Gastroesophageal sphincter (tissue), 4 donors: ENCODE results near the gene ACTN1. TPM values are rescaled to one million over a fixed set of nuclear protein-coding genes. Genes with fewer than 3 reads are reported as not detected.

Experiments
- ATAC-seq: fragments of 150-250 bp; one replicate; pipeline ENCODE4 v1.9.1; 2016; ENCODE audit warnings: mild to moderate bottlenecking, moderate library complexity
- H3K27ac ChIP-seq, 4 donors: fragments of 200-600 bp; sonication (generic) in 3 of 4; 1 replicate in 3 of 4; 2 replicates in 1 of 4; pipeline ENCODE4 v1.5.1; 2016 to 2019
- H3K27me3 ChIP-seq: fragments of 200-600 bp; sonication (generic); one replicate; pipeline ENCODE4 v1.5.1; 2019
- H3K36me3 ChIP-seq, 2 donors: fragments of 200-600 bp; sonication (generic); one replicate each; pipeline ENCODE4 v1.5.1; 2019; ENCODE audit warnings: control low read depth in 1 of 2
- H3K4me1 ChIP-seq, 3 donors: fragments of 200-600 bp; sonication (generic); 1 replicate in 2 of 3; 2 replicates in 1 of 3; pipeline ENCODE4 v1.5.1; 2016 to 2019; ENCODE audit warnings: control low read depth in 2 of 3
- H3K4me3 ChIP-seq, 2 donors: fragments of 200-600 bp; sonication (generic); one replicate each; pipeline ENCODE4 v1.5.1; 2019; ENCODE audit warnings: mild to moderate bottlenecking in 1 of 2, moderate library complexity in 1 of 2
- H3K9me3 ChIP-seq, 3 donors: fragments of 200-600 bp; sonication (generic); one replicate each; pipeline ENCODE4 v1.5.1; 2017 to 2019; ENCODE audit warnings: control low read depth in 2 of 3
- EP300 ChIP-seq: sonication (generic); formaldehyde crosslinking; IDR thresholded peaks from one replicate; pipeline ENCODE4 v1.6.1; 2017; ENCODE audit warnings: antibody characterized with exemption, mild to moderate bottlenecking
- POLR2A ChIP-seq, 2 donors: fragments of 450-650 bp; IDR thresholded peaks; one replicate each; pipeline ENCODE4 v1.6.1; 2017; ENCODE audit warnings: antibody characterized with exemption in 2 of 2, mild to moderate bottlenecking in 2 of 2, moderate library complexity in 1 of 2
- POLR2AphosphoS5 ChIP-seq: sonication (generic); formaldehyde crosslinking; IDR thresholded peaks from one replicate; pipeline ENCODE4 v1.6.1; 2017; ENCODE audit warnings: antibody characterized with exemption
- WGBS, 2 donors: methylation state at CpG; one replicate each; pipeline ENCODE4 v1.1.5; 2018; ENCODE audit warnings: low coverage in 1 of 2; 5-methylcytosine and 5-hydroxymethylcytosine counted together
- total RNA-seq, 4 donors: library from RNA; depleted of rRNA; stranded (reverse); fragments of >200 nt; gene quantifications; one replicate each; pipeline ENCODE4 v1.1.0, GENCODE V29; 2016
- TF ChIP-seq, protein P1 (sequence below), 4 experiments: fragments of 200-600 bp in 2 of 4; fragments of 450-650 bp in 2 of 4; sonication (generic) in 1 of 4; IDR thresholded peaks; one replicate each; pipeline ENCODE4 v1.5.1; 2017 to 2019; ENCODE audit warnings: antibody characterized with exemption in 4 of 4, mild to moderate bottlenecking in 2 of 4, moderate library complexity in 2 of 4

ACTN1 gene
- total RNA-seq, 4 donors from 2014 or later, result 776 to 1,910 (median 969) TPM

GRCh38 chr14:68983191-68983590, 4.1 kb upstream of the ACTN1 start:
- no peak for ATAC-seq
- no peak overlapping the region for H3K4me3 ChIP-seq
- peaks cover 0 to 35% (median 0%) of the 10 kb centered on the region in 3 donors for H3K4me1 ChIP-seq
- H3K27me3 ChIP-seq, result no peaks in the 10 kb centered on the region
- H3K27ac ChIP-seq, result peak overlapping the region in 2 of 4 donors; percentile 38 to 53
- H3K36me3 ChIP-seq, result no peaks in the 10 kb centered on the region
- no peaks in the 10 kb centered on the region for H3K9me3 ChIP-seq
- TF ChIP-seq POLR2AphosphoS5, result no peak
- TF ChIP-seq POLR2A (IDR thresholded peaks at IDR 0.05), result no peak
- TF ChIP-seq, protein P1, sequence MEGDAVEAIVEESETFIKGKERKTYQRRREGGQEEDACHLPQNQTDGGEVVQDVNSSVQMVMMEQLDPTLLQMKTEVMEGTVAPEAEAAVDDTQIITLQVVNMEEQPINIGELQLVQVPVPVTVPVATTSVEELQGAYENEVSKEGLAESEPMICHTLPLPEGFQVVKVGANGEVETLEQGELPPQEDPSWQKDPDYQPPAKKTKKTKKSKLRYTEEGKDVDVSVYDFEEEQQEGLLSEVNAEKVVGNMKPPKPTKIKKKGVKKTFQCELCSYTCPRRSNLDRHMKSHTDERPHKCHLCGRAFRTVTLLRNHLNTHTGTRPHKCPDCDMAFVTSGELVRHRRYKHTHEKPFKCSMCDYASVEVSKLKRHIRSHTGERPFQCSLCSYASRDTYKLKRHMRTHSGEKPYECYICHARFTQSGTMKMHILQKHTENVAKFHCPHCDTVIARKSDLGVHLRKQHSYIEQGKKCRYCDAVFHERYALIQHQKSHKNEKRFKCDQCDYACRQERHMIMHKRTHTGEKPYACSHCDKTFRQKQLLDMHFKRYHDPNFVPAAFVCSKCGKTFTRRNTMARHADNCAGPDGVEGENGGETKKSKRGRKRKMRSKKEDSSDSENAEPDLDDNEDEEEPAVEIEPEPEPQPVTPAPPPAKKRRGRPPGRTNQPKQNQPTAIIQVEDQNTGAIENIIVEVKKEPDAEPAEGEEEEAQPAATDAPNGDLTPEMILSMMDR (IDR thresholded peaks at IDR 0.05), result no peak
- no peak for TF ChIP-seq EP300
- WGBS, 2 donors, result 71 to 75% methylated on average over 1 to 2 of the region's 3 CpGs

DNA sequence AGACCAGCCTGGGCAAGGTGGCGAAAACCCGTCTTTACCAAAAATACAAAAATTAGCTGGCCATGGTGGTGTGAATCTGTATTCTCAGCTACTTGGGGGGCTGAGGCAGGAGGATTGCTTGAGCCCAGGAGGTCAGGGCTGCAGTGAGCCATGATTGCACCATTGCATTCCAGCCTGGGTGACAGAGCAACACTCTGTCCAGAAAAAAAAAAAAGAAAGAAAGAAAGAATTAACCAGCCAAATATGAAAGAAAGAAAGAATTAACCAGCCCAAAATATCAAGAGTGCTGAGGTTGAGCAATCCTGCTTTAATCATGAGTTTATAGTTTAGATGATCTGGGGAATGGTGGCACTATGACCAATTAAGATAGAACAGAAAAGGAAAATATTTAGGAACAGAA, 3.5 kb upstream of the ACTN1 start:
- peak overlapping the region in 2 of 4 donors; percentile 38 to 53 for H3K27ac ChIP-seq
- no peak for TF ChIP-seq EP300
- TF ChIP-seq POLR2A (IDR thresholded peaks at IDR 0.05), result no peak
- TF ChIP-seq POLR2AphosphoS5, result peak; percentile 65
- TF ChIP-seq, protein P1 (IDR thresholded peaks at IDR 0.05), result no peak

DNA sequence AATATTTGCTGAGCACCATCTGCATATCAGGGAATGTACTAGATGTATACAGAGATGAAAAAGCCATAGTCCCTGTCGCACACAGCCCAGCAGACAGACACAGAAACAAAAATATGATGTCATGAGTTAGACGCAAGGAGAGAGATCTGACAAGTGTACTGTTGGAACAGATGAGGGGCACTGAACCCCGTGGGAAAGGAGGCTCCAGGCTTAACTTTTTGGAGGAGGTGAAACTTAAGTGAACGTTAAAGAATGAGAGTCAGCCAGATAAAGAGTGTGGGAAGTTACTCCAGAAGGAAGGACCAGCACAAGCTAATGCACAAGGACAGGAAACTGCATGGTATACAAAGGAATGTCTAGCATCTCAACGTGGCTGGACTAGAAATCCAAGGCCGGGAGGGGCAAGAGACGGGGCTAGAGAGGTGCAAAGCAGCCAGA, 2.5 kb upstream of the ACTN1 start:
- ATAC-seq, result no peak
- peak overlapping the region in 2 of 4 donors; percentile 25 to 98 for H3K27ac ChIP-seq
- no peaks in the 10 kb centered on the region for H3K27me3 ChIP-seq
- 40 to 52% methylated on average over 4 to 7 of the region's 7 CpGs for WGBS, 2 donors
- peaks cover 0 to 48% (median 5%) of the 10 kb centered on the region in 3 donors for H3K4me1 ChIP-seq
- no peaks in the 10 kb centered on the region for H3K9me3 ChIP-seq
- TF ChIP-seq EP300 (no peak), POLR2A (IDR thresholded peaks at IDR 0.05) (no peak), POLR2AphosphoS5 (no peak)
- TF ChIP-seq, protein P1 (IDR thresholded peaks at IDR 0.05), result no peak
- no peak overlapping the region for H3K4me3 ChIP-seq
- H3K36me3 ChIP-seq, result no peaks in the 10 kb centered on the region

More for the DNA sequence above, 3.5 kb upstream of the ACTN1 start:
- Histone ChIP-seq H3K27me3 (no peaks in the 10 kb centered on the region), H3K9me3 (no peaks in the 10 kb centered on the region), H3K4me1 (peaks cover 0 to 38% (median 0%) of the 10 kb centered on the region in 3 donors), H3K4me3 (no peak overlapping the region), H3K36me3 (no peaks in the 10 kb centered on the region)
- no peak for ATAC-seq
- WGBS, 2 donors, result 92% methylated on average over 2 of the region's 2 CpGs; no CpG with 5 or more reads in 1 of the 2 donors

- Histone ChIP-seq H3K4me3 (no peak overlapping the region), H3K36me3 (no peaks in the 10 kb centered on the region), H3K9me3 (no peaks in the 10 kb centered on the region), H3K27me3 (no peaks in the 10 kb centered on the region), H3K27ac (peak overlapping the region in 3 of 4 donors; percentile 8 to 99 (median 98)), H3K4me1 (peaks cover 0 to 52% (median 7%) of the 10 kb centered on the region in 3 donors)
- no peak for TF ChIP-seq POLR2AphosphoS5
- no peak for TF ChIP-seq EP300
- TF ChIP-seq POLR2A (IDR thresholded peaks at IDR 0.05), result no peak
- TF ChIP-seq, protein P1 (IDR thresholded peaks at IDR 0.05), result no peak
- ATAC-seq, result no peak
- 73 to 79% methylated on average over 3 to 4 of the region's 4 CpGs for WGBS, 2 donors
Observed at GRCh38 chr14:68981139-68981538, 2.0 kb upstream of the ACTN1 start.

DNA sequence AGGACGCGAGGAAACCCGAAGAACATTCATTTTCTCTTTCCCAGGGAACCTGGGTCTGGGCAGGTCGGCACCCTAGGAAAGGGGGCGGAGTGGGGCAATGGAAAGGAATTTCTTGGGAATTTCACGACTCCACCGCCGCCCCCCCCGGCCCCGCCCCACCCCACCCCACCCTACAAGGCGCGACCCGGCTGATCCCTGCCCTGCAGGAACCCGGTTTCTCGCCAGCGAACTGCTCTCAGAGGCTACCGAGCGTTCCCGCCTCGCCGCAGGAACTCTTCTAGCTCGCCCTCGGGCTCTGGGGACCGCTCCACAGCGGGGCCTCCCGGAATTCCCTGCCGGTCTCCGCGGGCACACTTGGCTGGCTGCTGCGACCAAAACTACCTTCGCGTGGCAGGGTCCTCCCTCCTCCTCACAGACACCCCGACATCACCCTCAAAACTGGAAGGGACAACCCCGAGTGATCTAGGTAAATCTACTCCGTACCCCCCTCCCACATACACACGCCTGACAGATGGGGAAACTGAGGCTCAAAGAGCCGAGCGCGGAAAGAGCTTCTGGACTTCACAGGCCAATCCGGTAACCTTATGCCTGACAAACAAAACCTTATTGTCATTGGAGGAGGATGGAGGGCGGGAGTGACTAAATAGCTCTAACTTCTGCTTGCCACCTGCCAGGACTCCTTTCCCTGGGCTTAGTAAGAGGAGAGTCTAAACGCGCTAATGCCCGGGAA, 785 bp upstream of the ACTN1 start:
- TF ChIP-seq EP300 (no peak), POLR2A (IDR thresholded peaks at IDR 0.05) (peak in 1 of 2 donors; percentile 4), POLR2AphosphoS5 (no peak)
- TF ChIP-seq, protein P1 (IDR thresholded peaks at IDR 0.05), result peak in 1 of 4 experiments; percentile 3
- Histone ChIP-seq H3K27ac (peak overlapping the region; percentile 93 to 100 (median 98)), H3K4me3 (peak overlapping the region; percentile 71 to 89), H3K27me3 (no peaks in the 10 kb centered on the region), H3K4me1 (peaks cover 2 to 65% (median 7%) of the 10 kb centered on the region in 3 donors), H3K36me3 (no peaks in the 10 kb centered on the region), H3K9me3 (no peaks in the 10 kb centered on the region)
- peak; percentile 19 for ATAC-seq
- 0 to 34% methylated on average over 3 to 5 of the region's 44 CpGs for WGBS, 2 donors
